NCI-H1105 treated with DMSO at 0.1 percent for 48 hours (cell line): ENCODE results near the gene ANKRD23.
"Not testable (repeated sequence)": the region's sequence is repeated elsewhere in the genome, so short reads cannot be mapped to it uniquely, and the experiment has no call there.

Experiments used
- DNase-seq: peaks from one replicate; lab custom pipeline; 2025; lab: John Stamatoyannopoulos, UW

The ANKRD23 gene

GRCh38 chr2:96863575-96864342 is 19.9 kb upstream of the ANKRD23 start:
- DNase-seq: no peak

GRCh38 chr2:96863056-96863455 is 19.2 kb upstream of the ANKRD23 start:
- DNase-seq: not testable (repeated sequence)

- no peak for DNase-seq
These were observed 17.3 kb upstream of the ANKRD23 start for GRCh38 chr2:96861074-96861473.

- no peak for DNase-seq
These were observed 16.5 kb upstream of the ANKRD23 start for GRCh38 chr2:96860065-96861029.

GRCh38 chr2:96859681-96860064 is 15.9 kb upstream of the ANKRD23 start:
- no peak for DNase-seq

- no peak for DNase-seq
These were observed 15.4 kb upstream of the ANKRD23 start for GRCh38 chr2:96859099-96859649.

- peak; percentile 96 for DNase-seq
These were observed 14.0 kb upstream of the ANKRD23 start, which contains the start of gene ANKRD39 for GRCh38 chr2:96857667-96858372. ANKRD39 (minus strand) TSS chr2:96858016; CDS start chr2:96857987, 29 bp downstream.

GRCh38 chr2:96856776-96857666 is 13.2 kb upstream of the ANKRD23 start:
- DNase-seq: peak; percentile 58

- no peak for DNase-seq
These were observed 9.5 kb upstream of the ANKRD23 start for GRCh38 chr2:96853321-96853720.

- no peak for DNase-seq
These were observed 8.8 kb upstream of the ANKRD23 start for GRCh38 chr2:96852667-96853066.

- DNase-seq: no peak
These were observed 4.4 kb upstream of the ANKRD23 start for GRCh38 chr2:96848264-96848663.

- no peak for DNase-seq
These were observed 3.8 kb upstream of the ANKRD23 start for GRCh38 chr2:96847586-96847985.

GRCh38 chr2:96846825-96847224 is 3.0 kb upstream of the ANKRD23 start:
- DNase-seq: no peak

- DNase-seq: no peak
These were observed 586 bp upstream of the ANKRD23 start for GRCh38 chr2:96844405-96844808.

GRCh38 chr2:96842600-96842999 is 1.2 kb downstream of the ANKRD23 start:
- no peak for DNase-seq

- DNase-seq: no peak
These were observed 1.9 kb downstream of the ANKRD23 start for GRCh38 chr2:96841701-96842495.

- no peak for DNase-seq
These were observed 3.7 kb downstream of the ANKRD23 start for GRCh38 chr2:96839875-96840850.

GRCh38 chr2:96839293-96839874 is 4.4 kb downstream of the ANKRD23 start:
- no peak for DNase-seq
